Heart left ventricle (tissue), 16 donors: ENCODE results near the gene SLC25A15. TPM values are rescaled to one million over a fixed set of nuclear protein-coding genes. Genes with fewer than 3 reads are reported as not detected.
"Not testable (repeated sequence)": the region's sequence is repeated elsewhere in the genome, so short reads cannot be mapped to it uniquely, and the experiment has no call there.

ENCODE experiments used
- ATAC-seq, 4 donors: fragments of 200-7000 bp; cut with Tn5 transposase; one replicate each; pipeline ENCODE4 v1.9.1; 2020 to 2022; ENCODE audit warnings: moderate library complexity in 4 of 4, mild to moderate bottlenecking in 3 of 4, moderate number of reproducible peaks in 1 of 4
- DNase-seq, 5 donors: peaks; one replicate each; pipeline ENCODE4 v3.0.0-alpha.2; 2020
- H3K27ac ChIP-seq, 12 donors: fragments of 200-600 bp; sonication (generic) in 4 of 12; one replicate each; pipeline versions ENCODE4 v1.5.0 to v1.8.0; 2016 to 2022; ENCODE audit warnings: mild to moderate bottlenecking in 2 of 12
- H3K27me3 ChIP-seq, 9 donors: fragments of 200-600 bp; sonication (generic) in 2 of 9; one replicate each; pipeline versions ENCODE4 v1.5.1 to v1.8.0; 2016 to 2022; ENCODE audit warnings: mild to moderate bottlenecking in 3 of 9
- H3K36me3 ChIP-seq, 9 donors: fragments of 200-600 bp; sonication (generic) in 2 of 9; one replicate each; pipeline versions ENCODE4 v1.5.0 to v1.8.0; 2018 to 2022; ENCODE audit warnings: mild to moderate bottlenecking in 2 of 9
- H3K4me1 ChIP-seq, 12 donors: fragments of 200-600 bp; sonication (generic) in 4 of 12; one replicate each; pipeline versions ENCODE4 v1.5.0 to v1.8.0; 2016 to 2022; ENCODE audit warnings: mild to moderate bottlenecking in 3 of 12
- H3K4me3 ChIP-seq, 12 donors: fragments of 200-600 bp; sonication (generic) in 4 of 12; one replicate each; pipeline versions ENCODE4 v1.5.0 to v1.8.0; 2017 to 2022; ENCODE audit warnings: mild to moderate bottlenecking in 9 of 12, moderate library complexity in 4 of 12
- H3K9me3 ChIP-seq, 12 donors: fragments of 200-600 bp; sonication (generic) in 4 of 12; one replicate each; pipeline versions ENCODE4 v1.5.0 to v1.8.0; 2016 to 2022; ENCODE audit warnings: mild to moderate bottlenecking in 1 of 12
- POLR2A ChIP-seq, 2 donors: fragments of 450-650 bp; IDR thresholded peaks; one replicate each; pipeline ENCODE4 v1.6.1; 2017; ENCODE audit warnings: antibody characterized with exemption in 2 of 2, mild to moderate bottlenecking in 2 of 2, moderate library complexity in 2 of 2
- WGBS, 4 donors: extraction: QIAGEN DNeasy Blood & Tissue Kit in 2 of 4; methylation state at CpG; one replicate each; pipeline versions ENCODE4 v1.1.5 to v1.1.7; 2013 to 2018; 5-methylcytosine and 5-hydroxymethylcytosine counted together
- intact Hi-C, 10 donors: fragments of 100-400 bp; cut with DNase I; formaldehyde crosslinking; loops; one replicate each; pipeline versions ENCODE4 v1.11.1 to v1.14.2; 2022
- polyA plus RNA-seq, 2 donors: library from polyadenylated mRNA; stranded (reverse); fragments of 200-250 nt; gene quantifications; one replicate each; pipeline ENCODE4 v1.2.3, GENCODE V29; 2013
- total RNA-seq, 9 donors: library from RNA; depleted of rRNA in 2 of 9; stranded (reverse); fragments of >200 nt in 2 of 9; fragmentation: NEBNext Ultra II Directional in 3 of 9; extraction: Animal tissue kit (Norgen Biotek cat#: 25700) in 3 of 9; gene quantifications; one replicate each; pipeline versions ENCODE4 v1.1.0 to v1.2.4, GENCODE V29; 2016 to 2023
- TF ChIP-seq, protein P1 (sequence below), 12 donors: fragments of 200-600 bp; sonication (generic) in 4 of 12; IDR thresholded peaks; one replicate each; pipeline versions ENCODE4 v1.5.0 to v1.8.0; 2018 to 2022; ENCODE audit warnings: antibody characterized with exemption in 12 of 12, mild to moderate bottlenecking in 5 of 12
- donor health status: ischemic (EF 13 %, LVEDD 7.1; RV severe dilation, severe dysfunction).
- donor health status: healthy with polysubstance abuse.
- donor health status: DM: no; HTN: yes; CAD: no.
- donor health status: DM: no; HTN: no; CAD: no.
- donor health status: ischemic (EF 25% LVEDD 6.9; RV normal size, moderate dysfunction).
- donor health status: ischemic (EF 25% LVEDD 5.7; RV mildly dilated, moderate dysfunction).
- donor health status: healthy.
- donor health status: DM: yes; HTN: yes; CAD: no.
- donor health status: ischemic (EF 35%, LVEDD 5.7; RV mildly dilated, moderate dysfunction).
- donor health status: nonischemic (EF 11% LVEDD 7.7; RV severe dilation, severe dysfunction).
- donor health status: DM: yes; HTN: yes; CAD: no.
- donor health status: PGD.
- donor health status: ischemic (EF 29% LVEDD 5.4; RV normal size, mild dysfunction).
- donor health status: nonischemic (EF 23%, LVEDD 6.1; RV moderate dilation, normal function).

Gene SLC25A15
- total and polyA plus RNA-seq, 11 donors, result 0.84 to 10.4 (median 5.1) TPM

GRCh38 chr13:40780822-40781401 lies 8.5 kb upstream of the SLC25A15 start:
- Histone ChIP-seq H3K27me3 (no peaks in the 10 kb centered on the region), H3K9me3 (no peaks in the 10 kb centered on the region), H3K4me1 (peaks cover 0 to 19% (median 2%) of the 10 kb centered on the region in 12 donors), H3K4me3 (no peak overlapping the region), H3K36me3 (no peaks in the 10 kb centered on the region), H3K27ac (no peak overlapping the region)
- 68 to 74% (median 71%) methylated on average over 14 of the region's 14 CpGs for WGBS, 4 donors
- no peak for ATAC-seq
- intact Hi-C loops, result loop anchor here in 3 of 10 donors (10.0 kb wide), 2 partner anchors 284 to 1746 kb away; partner anchors contain the start of genes NHLRC3 (in 2 of the 3), PROSER1 (in 2 of the 3) and WBP4 (in 1 of the 3)
- TF ChIP-seq, protein P1, sequence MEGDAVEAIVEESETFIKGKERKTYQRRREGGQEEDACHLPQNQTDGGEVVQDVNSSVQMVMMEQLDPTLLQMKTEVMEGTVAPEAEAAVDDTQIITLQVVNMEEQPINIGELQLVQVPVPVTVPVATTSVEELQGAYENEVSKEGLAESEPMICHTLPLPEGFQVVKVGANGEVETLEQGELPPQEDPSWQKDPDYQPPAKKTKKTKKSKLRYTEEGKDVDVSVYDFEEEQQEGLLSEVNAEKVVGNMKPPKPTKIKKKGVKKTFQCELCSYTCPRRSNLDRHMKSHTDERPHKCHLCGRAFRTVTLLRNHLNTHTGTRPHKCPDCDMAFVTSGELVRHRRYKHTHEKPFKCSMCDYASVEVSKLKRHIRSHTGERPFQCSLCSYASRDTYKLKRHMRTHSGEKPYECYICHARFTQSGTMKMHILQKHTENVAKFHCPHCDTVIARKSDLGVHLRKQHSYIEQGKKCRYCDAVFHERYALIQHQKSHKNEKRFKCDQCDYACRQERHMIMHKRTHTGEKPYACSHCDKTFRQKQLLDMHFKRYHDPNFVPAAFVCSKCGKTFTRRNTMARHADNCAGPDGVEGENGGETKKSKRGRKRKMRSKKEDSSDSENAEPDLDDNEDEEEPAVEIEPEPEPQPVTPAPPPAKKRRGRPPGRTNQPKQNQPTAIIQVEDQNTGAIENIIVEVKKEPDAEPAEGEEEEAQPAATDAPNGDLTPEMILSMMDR (IDR thresholded peaks at IDR 0.05), result no peak
- TF ChIP-seq POLR2A (IDR thresholded peaks at IDR 0.05), result no peak
- DNase-seq, result no peak

- intact Hi-C loops, result loop anchor here in 3 of 10 donors (10.0 kb wide), 2 partner anchors 283 to 1747 kb away; partner anchors contain the start of genes NHLRC3 (in 2 of the 3), PROSER1 (in 2 of the 3) and WBP4 (in 1 of the 3)
These were observed 7.7 kb upstream of the SLC25A15 start for GRCh38 chr13:40781717-40782116.

GRCh38 chr13:40782971-40783370 lies 6.4 kb upstream of the SLC25A15 start:
- intact Hi-C loops, result loop anchor here in 3 of 10 donors (10.0 kb wide), 2 partner anchors 282 to 1748 kb away; partner anchors contain the start of genes NHLRC3 (in 2 of the 3), PROSER1 (in 2 of the 3) and WBP4 (in 1 of the 3)
- H3K9me3 ChIP-seq, H3K27ac ChIP-seq, H3K27me3 ChIP-seq, H3K36me3 ChIP-seq, DNase-seq, ATAC-seq, H3K4me1 ChIP-seq, H3K4me3 ChIP-seq: not testable (repeated sequence)
- WGBS, 4 donors, result 88 to 100% (median 94%) methylated on average over 1 of the region's 1 CpG

More at GRCh38 chr13:40781717-40782116, 7.7 kb upstream of the SLC25A15 start:
- TF ChIP-seq, protein P1 (IDR thresholded peaks at IDR 0.05), result no peak
- H3K4me1 ChIP-seq, result peaks cover 0 to 16% (median 2%) of the 10 kb centered on the region in 12 donors
- no peak for ATAC-seq
- no peak for DNase-seq
- no peak overlapping the region for H3K27ac ChIP-seq
- H3K4me3 ChIP-seq, result no peak overlapping the region
- WGBS, 4 donors, result 92% methylated on average over 11 of the region's 11 CpGs
- no peaks in the 10 kb centered on the region for H3K9me3 ChIP-seq
- H3K27me3 ChIP-seq, result no peaks in the 10 kb centered on the region
- no peaks in the 10 kb centered on the region for H3K36me3 ChIP-seq

GRCh38 chr13:40784540-40784939 lies 4.9 kb upstream of the SLC25A15 start:
- H3K4me1 ChIP-seq, result peaks cover 0 to 11% (median 4%) of the 10 kb centered on the region in 12 donors
- no peaks in the 10 kb centered on the region for H3K9me3 ChIP-seq
- ATAC-seq (no peak), DNase-seq (no peak)
- TF ChIP-seq, protein P1 (IDR thresholded peaks at IDR 0.05), result no peak
- TF ChIP-seq POLR2A (IDR thresholded peaks at IDR 0.05), result no peak
- 76 to 89% (median 79%) methylated on average over 4 of the region's 4 CpGs for WGBS, 4 donors
- no peaks in the 10 kb centered on the region for H3K27me3 ChIP-seq
- intact Hi-C loops, result loop anchor here in 3 of 10 donors (10.0 kb wide), 2 partner anchors 280 to 1750 kb away; partner anchors contain the start of genes NHLRC3 (in 2 of the 3), PROSER1 (in 2 of the 3) and WBP4 (in 1 of the 3)
- no peaks in the 10 kb centered on the region for H3K36me3 ChIP-seq
- H3K27ac ChIP-seq, result no peak overlapping the region
- no peak overlapping the region for H3K4me3 ChIP-seq
